LNCaP clone FGC (cell line): ENCODE data around the gene HSD17B14.
"Not testable (repeated sequence)": the region's sequence is repeated elsewhere in the genome, so short reads cannot be mapped to it uniquely, and the experiment has no call there.

Experiments
- DNase-seq: peaks from one replicate; pipeline ENCODE4 v3.0.0-alpha.2; 2011; ENCODE audit warnings: low read depth
- H3K4me3 ChIP-seq: 2 replicates; pipeline ENCODE4 v1.5.1; 2011; ENCODE audit warnings: mild to moderate bottlenecking, low read depth, low read length, control low read depth
- CTCF ChIP-seq: IDR thresholded peaks from 2 replicates; pipeline ENCODE4 v1.5.1; 2012; ENCODE audit warnings: mild to moderate bottlenecking; ENCODE audit not compliant: control insufficient read depth, insufficient read depth; ENCODE audit errors: extremely low read depth

HSD17B14 gene

GRCh38 chr19:48836089-48837017, at the start of gene HSD17B14:
Gene HSD17B14, minus strand, starts transcription at chr19:48836491. Its CDS starts 80 bp downstream, at chr19:48836411.
- peak within 1 kb of the TSS; percentile 41 for H3K4me3 ChIP-seq
- no peak for DNase-seq
- no peak for TF ChIP-seq CTCF

- no peak for DNase-seq
- no peak for TF ChIP-seq CTCF
- H3K4me3 ChIP-seq, result no peak overlapping the region
These were observed 47.4 kb upstream of the HSD17B14 start for GRCh38 chr19:48883726-48884125.

- DNase-seq, result no peak
- no peak overlapping the region for H3K4me3 ChIP-seq
- TF ChIP-seq CTCF, result no peak
These were observed 45.7 kb upstream of the HSD17B14 start for GRCh38 chr19:48881741-48882657.

GRCh38 chr19:48879696-48880095, 43.4 kb upstream of the HSD17B14 start:
- DNase-seq, result not testable (repeated sequence)

DNA sequence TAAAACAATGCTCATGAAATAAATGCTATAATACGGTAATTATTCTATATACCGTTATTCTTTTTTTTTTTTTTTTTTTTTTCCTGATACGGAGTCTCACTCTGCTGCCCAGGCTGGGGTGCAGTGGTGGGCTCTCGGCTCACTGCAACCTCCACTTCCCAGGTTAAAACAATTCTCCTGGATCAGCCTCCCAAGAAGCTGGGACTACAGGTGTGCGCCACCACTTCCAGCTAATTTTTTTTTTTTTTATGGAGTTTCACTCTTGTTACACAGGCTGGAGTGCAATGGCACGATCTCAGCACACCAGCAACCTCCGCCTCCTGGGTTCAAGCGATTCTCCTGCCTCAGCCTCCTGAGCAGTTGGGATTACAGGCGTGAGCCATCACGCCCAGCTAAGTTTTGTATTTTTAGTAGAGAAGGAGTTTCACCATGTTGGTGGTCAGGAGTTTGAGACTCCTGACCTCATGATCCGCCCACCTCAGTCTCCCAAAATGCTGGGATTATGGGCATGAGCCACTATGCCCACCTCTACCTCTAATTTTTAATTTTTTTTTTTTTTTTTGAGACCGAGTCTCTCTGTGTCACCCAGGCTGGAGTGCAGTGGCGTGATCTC, 42.8 kb upstream of the HSD17B14 start:
- no peak for TF ChIP-seq CTCF
- no peak for DNase-seq
- no peak overlapping the region for H3K4me3 ChIP-seq

More at GRCh38 chr19:48879696-48880095, 43.4 kb upstream of the HSD17B14 start:
- not testable (repeated sequence) for H3K4me3 ChIP-seq

- no peak for TF ChIP-seq CTCF
- DNase-seq, result no peak
- H3K4me3 ChIP-seq, result no peak overlapping the region
These were observed 42.1 kb upstream of the HSD17B14 start for GRCh38 chr19:48878196-48879024.
